Ascending aorta (tissue), 2 donors: Measurements from ENCODE around the gene C1QTNF4. TPM values are rescaled to one million over a fixed set of nuclear protein-coding genes. Genes with fewer than 3 reads are reported as not detected.
"Not testable (repeated sequence)": the region's sequence is repeated elsewhere in the genome, so short reads cannot be mapped to it uniquely, and the experiment has no call there.

Experiments
- DNase-seq, 2 donors: peaks; one replicate each; pipeline ENCODE4 v3.0.0-alpha.2; 2019; ENCODE audit warnings: low spot score in 2 of 2
- H3K27ac ChIP-seq, 2 donors: fragments of 200-600 bp; sonication (generic); one replicate each; pipeline ENCODE4 v1.5.1; 2016 to 2017; ENCODE audit warnings: mild to moderate bottlenecking in 1 of 2
- H3K27me3 ChIP-seq: fragments of 200-600 bp; sonication (generic); one replicate; pipeline ENCODE4 v1.5.1; 2017
- H3K36me3 ChIP-seq, 2 donors: fragments of 200-600 bp; sonication (generic); one replicate each; pipeline ENCODE4 v1.5.1; 2016
- H3K4me1 ChIP-seq, 2 donors: fragments of 200-600 bp; sonication (generic); one replicate each; pipeline ENCODE4 v1.5.1; 2016 to 2017; ENCODE audit warnings: mild to moderate bottlenecking in 1 of 2
- H3K4me3 ChIP-seq, 2 donors: fragments of 200-600 bp; sonication (generic); one replicate each; pipeline ENCODE4 v1.5.1; 2016 to 2017; ENCODE audit warnings: mild to moderate bottlenecking in 1 of 2
- H3K9me3 ChIP-seq, 2 donors: fragments of 200-600 bp; sonication (generic); one replicate each; pipeline ENCODE4 v1.5.1; 2016
- CTCF ChIP-seq, 3 experiments: fragments of 200-600 bp in 2 of 3; fragments of 450-650 bp in 1 of 3; sonication (generic) in 2 of 3; IDR thresholded peaks; one replicate each; pipeline ENCODE4 v1.5.1; 2016 to 2019; ENCODE audit warnings: antibody characterized with exemption in 3 of 3, mild to moderate bottlenecking in 1 of 3, moderate library complexity in 1 of 3
- intact Hi-C: fragments of 100-400 bp; cut with DNase I; formaldehyde crosslinking; loops from one replicate; pipeline ENCODE4 v1.15.1; 2023
- total RNA-seq: library from RNA; depleted of rRNA; stranded (reverse); fragments of >200 nt; gene quantifications from one replicate; pipeline ENCODE4 v1.1.0, GENCODE V29; 2016

C1QTNF4 gene
- total RNA-seq = not detected

GRCh38 chr11:47593934-47594855 is at the start of gene C1QTNF4:
Gene C1QTNF4 (minus strand): TSS chr11:47594411. CDS start chr11:47590810, 3,601 bp downstream.
- H3K27me3 ChIP-seq = no peaks in the 10 kb centered on the region
- no peak within 1 kb of the TSS for H3K27ac ChIP-seq
- peak within 1 kb of the TSS; percentile 23 to 49 for H3K4me3 ChIP-seq
- no peaks in the 10 kb centered on the region for H3K36me3 ChIP-seq
- no peaks in the 10 kb centered on the region for H3K9me3 ChIP-seq
- H3K4me1 ChIP-seq = no peaks in the 10 kb centered on the region
- TF ChIP-seq CTCF (IDR thresholded peaks at IDR 0.05) = no peak
- DNase-seq = no peak
- intact Hi-C loops = no loop called here

DNA sequence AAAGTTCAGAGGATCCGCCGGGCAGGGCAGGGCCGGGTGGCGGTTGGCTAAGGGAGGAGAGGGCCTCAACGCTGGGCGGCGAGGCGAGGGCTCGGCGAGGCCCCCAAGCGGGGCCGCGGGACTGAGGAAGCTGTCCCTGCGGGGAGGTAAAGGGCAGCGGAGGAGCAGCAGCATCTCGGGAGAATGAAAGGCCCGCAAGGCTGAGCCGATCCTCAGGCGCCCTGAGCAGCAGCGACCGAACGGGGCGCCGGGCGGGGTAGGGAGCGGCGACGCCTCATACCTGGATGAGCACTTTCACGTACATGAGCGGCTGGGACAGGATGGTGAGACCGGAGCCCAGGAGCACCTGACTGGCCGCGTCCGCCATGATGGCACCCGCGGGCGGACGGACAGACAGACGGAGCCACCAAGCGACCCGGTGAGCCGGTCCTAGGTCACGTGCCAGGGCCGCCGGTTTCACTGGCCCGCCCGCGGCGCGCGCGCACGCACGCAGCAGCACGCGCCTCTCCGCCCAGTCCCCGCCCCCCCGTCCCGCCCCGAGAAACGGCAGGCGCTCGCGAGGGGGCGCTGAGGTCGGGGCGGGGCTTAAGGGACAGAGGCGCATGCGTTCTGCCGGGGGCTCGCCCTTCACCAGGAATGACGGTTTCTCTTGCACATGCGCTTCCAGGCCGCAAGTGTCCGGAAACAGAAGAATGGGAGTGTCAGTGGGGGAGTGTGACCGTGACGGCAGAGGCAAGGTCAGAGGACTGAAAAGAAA is 48.1 kb upstream of the C1QTNF4 start, which contains the start of gene MTCH2:
TSS of gene MTCH2 (minus strand) at position 461 of the 757 bp plus-strand sequence. CDS start at position 367, 94 bp downstream.
- H3K27ac ChIP-seq = peak within 1 kb of the TSS; percentile 85 to 94
- TF ChIP-seq CTCF (IDR thresholded peaks at IDR 0.05) = peak in 1 of 3 experiments; percentile 35
- peak; percentile 86 to 97 for DNase-seq
- peaks cover 0 to 9% of the 10 kb centered on the region in 2 donors for H3K36me3 ChIP-seq
- no peaks in the 10 kb centered on the region for H3K9me3 ChIP-seq
- H3K4me3 ChIP-seq = peak within 1 kb of the TSS; percentile 69 to 77
- intact Hi-C loops = loop anchor here (1.0 to 10.0 kb wide), 6 partner anchors 63 to 457 kb away; partner anchors contain the start of genes AGBL2, FNBP4, KBTBD4 and NDUFS3
- H3K4me1 ChIP-seq = peaks cover 2 to 13% of the 10 kb centered on the region in 2 donors
- H3K27me3 ChIP-seq = no peaks in the 10 kb centered on the region

GRCh38 chr11:47641600-47642098 is 47.4 kb upstream of the C1QTNF4 start:
- DNase-seq = peak in 1 of 2 donors; percentile 30
- peaks cover 2 to 13% of the 10 kb centered on the region in 2 donors for H3K4me1 ChIP-seq
- H3K4me3 ChIP-seq = peak overlapping the region; percentile 69 to 77
- H3K36me3 ChIP-seq = peaks cover 0 to 9% of the 10 kb centered on the region in 2 donors
- TF ChIP-seq CTCF (IDR thresholded peaks at IDR 0.05) = no peak
- peak overlapping the region; percentile 85 to 94 for H3K27ac ChIP-seq
- H3K9me3 ChIP-seq = no peaks in the 10 kb centered on the region
- intact Hi-C loops = loop anchor here (1.0 to 10.0 kb wide), 6 partner anchors 63 to 457 kb away; partner anchors contain the start of genes AGBL2, FNBP4, KBTBD4 and NDUFS3
- no peaks in the 10 kb centered on the region for H3K27me3 ChIP-seq

DNA sequence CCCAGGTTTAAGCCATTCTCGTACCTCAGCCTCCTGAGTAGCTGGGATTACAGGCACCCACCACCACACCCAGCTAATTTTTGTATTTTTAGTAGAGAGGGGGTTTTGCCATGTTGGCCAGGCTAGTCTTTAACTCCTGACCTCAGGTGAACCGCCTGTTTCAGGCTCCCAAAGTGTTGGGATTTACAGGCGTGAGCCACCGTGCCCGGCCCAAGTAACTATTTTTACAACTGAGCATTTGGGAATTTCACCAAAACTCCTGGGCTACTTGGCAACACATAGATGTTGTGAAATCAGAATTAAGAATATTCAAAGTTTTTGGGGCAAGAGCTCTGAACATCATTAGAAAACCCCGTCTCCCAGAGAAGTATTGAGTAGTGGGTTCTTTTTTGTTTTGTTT is 46.3 kb upstream of the C1QTNF4 start:
- H3K9me3 ChIP-seq, H3K27me3 ChIP-seq: not testable (repeated sequence)
- Histone ChIP-seq H3K4me3 (peak overlapping the region in 1 of 2 donors; percentile 8), H3K36me3 (peaks cover 0 to 15% of the 10 kb centered on the region in 2 donors), H3K4me1 (peaks cover 2 to 13% of the 10 kb centered on the region in 2 donors), H3K27ac (peak overlapping the region in 1 of 2 donors; percentile 32)
- intact Hi-C loops = loop anchor here (10.0 kb wide), 2 partner anchors 204 to 456 kb away; partner anchors contain the start of genes NUP160 and PACSIN3
- DNase-seq = peak in 1 of 2 donors; percentile 56

GRCh38 chr11:47636331-47636730 is 42.1 kb upstream of the C1QTNF4 start:
- H3K9me3 ChIP-seq = not testable (repeated sequence)

DNA sequence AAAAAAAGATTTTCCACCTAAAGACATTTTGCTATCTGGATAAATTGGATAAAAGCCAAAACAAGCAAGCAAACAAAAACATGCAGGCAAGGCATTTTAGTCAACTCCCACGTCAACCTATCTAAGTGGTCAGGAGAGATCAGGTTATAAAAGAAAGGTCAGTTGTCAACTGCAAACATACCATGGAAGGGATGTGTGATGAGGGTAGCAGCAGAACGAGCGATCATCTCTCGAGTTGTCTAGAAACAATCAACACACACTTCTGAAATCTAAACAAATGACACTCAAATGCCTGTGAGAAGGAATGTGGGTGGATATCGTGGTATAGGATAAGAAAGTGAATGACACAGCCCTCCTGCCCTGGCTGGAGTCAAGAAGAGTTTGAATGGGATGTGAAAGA is 37.3 kb upstream of the C1QTNF4 start:
- H3K27ac ChIP-seq = no peak overlapping the region
- intact Hi-C loops = no loop called here
- DNase-seq = no peak
- H3K4me3 ChIP-seq = no peak overlapping the region
- no peaks in the 10 kb centered on the region for H3K27me3 ChIP-seq
- TF ChIP-seq CTCF (IDR thresholded peaks at IDR 0.05) = no peak
- peaks cover 65 to 83% of the 10 kb centered on the region in 2 donors for H3K36me3 ChIP-seq
- H3K4me1 ChIP-seq = no peaks in the 10 kb centered on the region
- H3K9me3 ChIP-seq = no peaks in the 10 kb centered on the region

More at GRCh38 chr11:47636331-47636730, 42.1 kb upstream of the C1QTNF4 start:
- H3K4me3 ChIP-seq, H3K4me1 ChIP-seq, H3K27ac ChIP-seq, intact Hi-C loops, H3K27me3 ChIP-seq: not testable (repeated sequence)
- peaks cover 32 to 45% of the 10 kb centered on the region in 2 donors for H3K36me3 ChIP-seq
- DNase-seq = peak in 1 of 2 donors; percentile 27
